Tibial nerve (tissue), 4 donors: ENCODE data around the gene MSI2. TPM values are rescaled to one million over a fixed set of nuclear protein-coding genes. Genes with fewer than 3 reads are reported as not detected.

ENCODE experiments used
- DNase-seq, 2 donors: peaks; one replicate each; pipeline ENCODE4 v3.0.0-alpha.2; 2019; ENCODE audit warnings: low spot score in 2 of 2
- H3K27ac ChIP-seq, 4 donors: fragments of 200-600 bp; sonication (generic) in 3 of 4; one replicate each; pipeline ENCODE4 v1.5.1; 2017 to 2019; ENCODE audit warnings: mild to moderate bottlenecking in 1 of 4
- H3K27me3 ChIP-seq, 2 donors: fragments of 200-600 bp; sonication (generic) in 1 of 2; one replicate each; pipeline versions ENCODE4 v1.5.1 to v1.6.0; 2017 to 2019
- H3K36me3 ChIP-seq, 3 donors: fragments of 200-600 bp; sonication (generic); one replicate each; pipeline ENCODE4 v1.5.1; 2018 to 2019
- H3K4me1 ChIP-seq, 4 donors: fragments of 200-600 bp; sonication (generic) in 3 of 4; one replicate each; pipeline ENCODE4 v1.5.1; 2017 to 2019
- H3K4me3 ChIP-seq, 4 donors: fragments of 200-600 bp; sonication (generic) in 3 of 4; one replicate each; pipeline ENCODE4 v1.5.1; 2017 to 2019; ENCODE audit warnings: mild to moderate bottlenecking in 1 of 4, moderate library complexity in 1 of 4
- H3K9me3 ChIP-seq, 4 donors: fragments of 200-600 bp; sonication (generic) in 3 of 4; one replicate each; pipeline ENCODE4 v1.5.1; 2017 to 2019
- EP300 ChIP-seq, 2 donors: sonication (generic); formaldehyde crosslinking; IDR thresholded peaks; one replicate each; pipeline ENCODE4 v1.6.1; 2017; ENCODE audit warnings: antibody characterized with exemption in 2 of 2, mild to moderate bottlenecking in 1 of 2
- POLR2A ChIP-seq, 2 donors: fragments of 450-650 bp; IDR thresholded peaks; one replicate each; pipeline ENCODE4 v1.6.1; 2017; ENCODE audit warnings: antibody characterized with exemption in 2 of 2, mild to moderate bottlenecking in 2 of 2, moderate library complexity in 2 of 2
- WGBS, 2 donors: methylation state at CpG; one replicate each; pipeline ENCODE4 v1.1.5; 2018; 5-methylcytosine and 5-hydroxymethylcytosine counted together
- total RNA-seq, 4 donors: library from RNA; depleted of rRNA; stranded (reverse); fragments of >200 nt; gene quantifications; one replicate each; pipeline ENCODE4 v1.1.0, GENCODE V29; 2016
- TF ChIP-seq, protein P1 (sequence below), 5 experiments: fragments of 200-600 bp in 3 of 5; fragments of 450-650 bp in 2 of 5; sonication (generic) in 3 of 5; IDR thresholded peaks; one replicate each; pipeline ENCODE4 v1.5.1; 2016 to 2019; ENCODE audit warnings: antibody characterized with exemption in 5 of 5, mild to moderate bottlenecking in 3 of 5, moderate library complexity in 2 of 5

The MSI2 gene
- total RNA-seq, 4 donors from 2014 or later, result 11.5 to 18.3 (median 14.2) TPM

DNA sequence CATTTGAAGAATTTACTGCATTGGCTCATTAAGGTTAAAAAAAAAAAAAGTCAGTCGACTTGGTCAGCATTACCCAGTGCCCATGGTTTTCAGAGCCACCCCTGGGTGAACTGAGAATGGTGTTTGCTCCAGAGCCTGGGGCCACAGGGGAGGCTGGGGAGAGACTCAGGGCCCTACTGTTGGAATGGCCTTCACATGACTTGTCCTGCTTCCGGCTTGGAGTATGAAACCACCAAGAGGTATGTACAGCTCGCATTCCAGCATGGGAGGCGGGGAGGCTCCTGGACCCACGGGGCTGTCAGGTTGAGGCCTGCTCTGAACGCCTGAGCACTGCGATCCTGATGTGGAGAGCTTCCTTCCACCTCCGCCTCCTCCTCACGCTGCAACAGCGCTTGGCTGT is 36.8 kb downstream of the MSI2 start:
- Histone ChIP-seq H3K4me1 (peaks cover 0 to 8% (median 1%) of the 10 kb centered on the region in 4 donors), H3K27me3 (no peaks in the 10 kb centered on the region), H3K36me3 (peaks cover 0 to 7% (median 0%) of the 10 kb centered on the region in 3 donors), H3K27ac (no peak overlapping the region), H3K9me3 (no peaks in the 10 kb centered on the region), H3K4me3 (no peak overlapping the region)
- 78 to 86% methylated on average over 10 of the region's 10 CpGs for WGBS, 2 donors
- no peak for DNase-seq
- TF ChIP-seq POLR2A (IDR thresholded peaks at IDR 0.05) (no peak), EP300 (IDR thresholded peaks at IDR 0.05) (no peak)
- TF ChIP-seq, protein P1, sequence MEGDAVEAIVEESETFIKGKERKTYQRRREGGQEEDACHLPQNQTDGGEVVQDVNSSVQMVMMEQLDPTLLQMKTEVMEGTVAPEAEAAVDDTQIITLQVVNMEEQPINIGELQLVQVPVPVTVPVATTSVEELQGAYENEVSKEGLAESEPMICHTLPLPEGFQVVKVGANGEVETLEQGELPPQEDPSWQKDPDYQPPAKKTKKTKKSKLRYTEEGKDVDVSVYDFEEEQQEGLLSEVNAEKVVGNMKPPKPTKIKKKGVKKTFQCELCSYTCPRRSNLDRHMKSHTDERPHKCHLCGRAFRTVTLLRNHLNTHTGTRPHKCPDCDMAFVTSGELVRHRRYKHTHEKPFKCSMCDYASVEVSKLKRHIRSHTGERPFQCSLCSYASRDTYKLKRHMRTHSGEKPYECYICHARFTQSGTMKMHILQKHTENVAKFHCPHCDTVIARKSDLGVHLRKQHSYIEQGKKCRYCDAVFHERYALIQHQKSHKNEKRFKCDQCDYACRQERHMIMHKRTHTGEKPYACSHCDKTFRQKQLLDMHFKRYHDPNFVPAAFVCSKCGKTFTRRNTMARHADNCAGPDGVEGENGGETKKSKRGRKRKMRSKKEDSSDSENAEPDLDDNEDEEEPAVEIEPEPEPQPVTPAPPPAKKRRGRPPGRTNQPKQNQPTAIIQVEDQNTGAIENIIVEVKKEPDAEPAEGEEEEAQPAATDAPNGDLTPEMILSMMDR (IDR thresholded peaks at IDR 0.05), result no peak

DNA sequence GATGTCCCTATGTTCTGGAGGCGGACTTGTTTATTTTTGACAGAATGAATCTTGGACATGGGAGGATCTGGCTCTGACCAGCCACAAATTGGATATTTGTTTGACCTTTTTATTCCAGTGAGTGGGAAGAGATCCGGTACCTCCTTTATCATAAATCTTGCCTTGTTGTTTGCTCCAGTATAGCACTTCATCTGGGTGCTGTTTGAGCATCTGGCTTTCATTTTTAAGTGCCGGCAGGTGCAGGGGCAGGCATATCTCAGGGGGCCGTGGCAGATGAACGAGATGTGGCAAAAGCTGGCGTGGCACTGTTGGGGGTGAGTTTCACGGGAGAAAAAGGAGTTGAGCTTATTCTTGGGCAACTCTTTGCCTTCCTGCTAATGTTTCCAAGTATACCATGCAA is 37.8 kb downstream of the MSI2 start:
- 68 to 75% methylated on average over 7 of the region's 7 CpGs for WGBS, 2 donors

DNA sequence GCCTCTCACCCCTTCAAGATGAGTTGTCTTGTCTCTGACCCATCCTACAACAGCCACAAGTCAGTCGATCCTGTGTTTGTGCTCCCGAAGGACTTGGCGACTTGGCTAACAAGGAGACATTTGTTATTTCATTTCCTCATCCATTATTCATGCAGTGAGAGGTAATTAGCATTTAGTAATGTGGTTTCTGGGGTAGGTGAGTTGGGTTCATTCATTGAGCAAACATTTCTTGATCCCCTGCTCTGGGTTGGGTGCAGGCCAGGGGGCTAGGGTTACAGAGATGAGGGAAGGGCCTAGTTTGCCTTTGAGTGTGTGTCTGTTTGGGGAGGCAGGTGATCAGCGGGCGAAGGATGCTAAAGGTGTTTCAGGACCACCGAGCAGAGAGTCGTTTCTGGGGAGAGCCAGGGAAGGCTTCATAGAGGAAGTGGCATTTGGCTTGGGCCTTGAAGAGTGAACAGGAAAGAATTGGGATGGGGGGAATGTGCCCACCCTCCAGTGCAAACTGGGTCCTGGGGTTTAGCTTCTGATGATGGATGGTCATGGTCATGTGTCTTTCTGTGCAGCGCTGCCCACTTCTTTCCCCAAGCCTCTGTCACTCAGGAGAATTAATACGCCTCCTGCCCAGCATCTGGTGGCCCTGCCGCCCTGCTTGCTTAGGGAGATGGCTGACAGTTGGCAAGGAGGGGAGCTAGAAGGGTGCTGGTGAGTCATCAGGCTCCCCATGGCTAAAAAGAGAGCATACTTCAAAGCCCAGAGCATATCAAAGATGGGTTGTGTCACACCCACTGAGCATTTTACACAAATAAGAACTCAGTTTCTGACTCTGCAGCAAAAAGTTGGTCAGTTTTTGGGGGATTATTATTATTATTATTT is 38.5 kb downstream of the MSI2 start:
- H3K4me3 ChIP-seq, result no peak overlapping the region
- H3K36me3 ChIP-seq, result peaks cover 0 to 15% (median 0%) of the 10 kb centered on the region in 3 donors
- TF ChIP-seq, protein P1 (IDR thresholded peaks at IDR 0.05), result no peak
- no peak for TF ChIP-seq POLR2A (IDR thresholded peaks at IDR 0.05)
- no peak for TF ChIP-seq EP300 (IDR thresholded peaks at IDR 0.05)
- DNase-seq, result no peak
- peaks cover 0 to 8% (median 1%) of the 10 kb centered on the region in 4 donors for H3K4me1 ChIP-seq
- H3K9me3 ChIP-seq, result peaks cover 0 to 6% (median 0%) of the 10 kb centered on the region in 4 donors
- H3K27me3 ChIP-seq, result no peaks in the 10 kb centered on the region
- no peak overlapping the region for H3K27ac ChIP-seq
- 69 to 73% methylated on average over 10 of the region's 10 CpGs for WGBS, 2 donors

More for the DNA sequence above, 37.8 kb downstream of the MSI2 start:
- H3K27me3 ChIP-seq, result no peaks in the 10 kb centered on the region
- no peak for TF ChIP-seq EP300 (IDR thresholded peaks at IDR 0.05)
- no peak for TF ChIP-seq POLR2A (IDR thresholded peaks at IDR 0.05)
- TF ChIP-seq, protein P1 (IDR thresholded peaks at IDR 0.05), result no peak
- H3K9me3 ChIP-seq, result peaks cover 0 to 6% (median 0%) of the 10 kb centered on the region in 4 donors
- H3K27ac ChIP-seq, result no peak overlapping the region
- peaks cover 0 to 13% (median 0%) of the 10 kb centered on the region in 3 donors for H3K36me3 ChIP-seq
- peaks cover 0 to 8% (median 1%) of the 10 kb centered on the region in 4 donors for H3K4me1 ChIP-seq
- no peak for DNase-seq
- H3K4me3 ChIP-seq, result no peak overlapping the region

DNA sequence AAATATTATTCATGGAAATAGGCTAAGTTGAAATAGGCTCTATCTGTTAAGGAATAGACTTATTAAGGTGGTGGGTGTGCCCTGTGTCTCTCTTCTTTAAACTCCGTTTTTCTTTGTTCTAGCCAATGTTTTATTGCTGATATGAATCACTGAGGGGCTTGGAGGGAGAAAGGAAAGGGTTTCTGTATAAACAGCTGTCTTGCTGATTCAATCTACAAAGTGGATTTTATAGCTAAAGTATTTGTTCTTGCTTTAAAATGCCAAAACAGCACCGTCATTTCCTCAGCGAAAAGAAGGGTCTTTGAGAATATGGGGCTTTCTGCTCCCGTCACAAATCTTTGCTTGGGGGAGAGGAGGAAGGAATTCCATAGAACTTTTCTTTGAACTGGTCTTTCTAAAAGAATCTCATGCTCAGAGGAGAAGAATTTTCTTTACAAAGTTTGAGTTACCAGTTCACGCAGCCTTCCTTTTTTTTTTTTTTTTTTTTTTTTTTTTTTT is 39.3 kb downstream of the MSI2 start:
- H3K36me3 ChIP-seq, result peaks cover 0 to 17% (median 0%) of the 10 kb centered on the region in 3 donors
- H3K27ac ChIP-seq, result no peak overlapping the region
- H3K27me3 ChIP-seq, result no peaks in the 10 kb centered on the region
- DNase-seq, result no peak
- peaks cover 0 to 8% (median 1%) of the 10 kb centered on the region in 4 donors for H3K4me1 ChIP-seq
- 33% methylated on average over 5 of the region's 5 CpGs for WGBS, 2 donors
- H3K9me3 ChIP-seq, result peaks cover 0 to 6% (median 0%) of the 10 kb centered on the region in 4 donors
- no peak for TF ChIP-seq EP300 (IDR thresholded peaks at IDR 0.05)
- no peak for TF ChIP-seq POLR2A (IDR thresholded peaks at IDR 0.05)
- TF ChIP-seq, protein P1 (IDR thresholded peaks at IDR 0.05), result no peak
- H3K4me3 ChIP-seq, result no peak overlapping the region

DNA sequence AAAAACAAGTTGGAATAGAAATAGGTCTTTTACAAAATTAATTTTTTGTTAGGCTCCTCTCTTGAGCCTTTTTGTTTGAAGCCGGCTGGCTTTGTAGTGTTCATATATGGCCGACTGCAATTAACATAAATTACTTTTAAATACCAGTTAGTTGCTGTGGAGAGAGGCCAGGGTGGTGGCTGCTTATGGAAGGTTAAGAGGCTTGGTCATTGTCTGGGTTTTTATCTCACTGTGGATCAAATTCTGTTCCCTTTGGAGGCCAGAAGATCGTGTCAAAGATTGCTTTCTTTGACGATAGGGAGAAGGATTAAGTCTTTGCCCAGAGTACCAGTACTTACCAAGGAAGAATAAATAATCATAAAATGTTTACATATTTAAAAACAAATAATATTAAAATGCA is 39.9 kb downstream of the MSI2 start:
- Histone ChIP-seq H3K27me3 (no peaks in the 10 kb centered on the region), H3K9me3 (peaks cover 0 to 6% (median 0%) of the 10 kb centered on the region in 4 donors), H3K4me1 (peaks cover 0 to 8% (median 1%) of the 10 kb centered on the region in 4 donors), H3K36me3 (peaks cover 0 to 17% (median 0%) of the 10 kb centered on the region in 3 donors), H3K4me3 (no peak overlapping the region), H3K27ac (no peak overlapping the region)
- TF ChIP-seq EP300 (IDR thresholded peaks at IDR 0.05) (no peak), POLR2A (IDR thresholded peaks at IDR 0.05) (no peak)
- no peak for DNase-seq
- 52 to 57% methylated on average over 4 of the region's 4 CpGs for WGBS, 2 donors
